ENCODE data around the gene GRIN2C.

GRIN2C gene

GRCh38 chr17:74888469-74888868, 28.8 kb upstream of the GRIN2C start:
- TF ChIP-seq CTCF (conservative IDR thresholded peaks at IDR 0.05): no peak
- no peak overlapping the region for H3K27ac ChIP-seq

- TF ChIP-seq CTCF (conservative IDR thresholded peaks at IDR 0.05): no peak
- H3K27ac ChIP-seq: no peak overlapping the region
Measured at GRCh38 chr17:74883241-74883745, 23.6 kb upstream of the GRIN2C start.

GRCh38 chr17:74882517-74883240, 23.0 kb upstream of the GRIN2C start:
- H3K27ac ChIP-seq: no peak overlapping the region
- no peak for TF ChIP-seq CTCF (conservative IDR thresholded peaks at IDR 0.05)

- no peak overlapping the region for H3K27ac ChIP-seq
- no peak for TF ChIP-seq CTCF (conservative IDR thresholded peaks at IDR 0.05)
Measured at GRCh38 chr17:74881073-74881472, 21.4 kb upstream of the GRIN2C start.

- no peak overlapping the region for H3K27ac ChIP-seq
- TF ChIP-seq CTCF (conservative IDR thresholded peaks at IDR 0.05): no peak
Measured at GRCh38 chr17:74879308-74879707, 19.6 kb upstream of the GRIN2C start.

- H3K27ac ChIP-seq: no peak overlapping the region
- TF ChIP-seq CTCF (conservative IDR thresholded peaks at IDR 0.05): no peak
Measured at GRCh38 chr17:74878658-74879057, 19.0 kb upstream of the GRIN2C start.

GRCh38 chr17:74877592-74878548, 18.2 kb upstream of the GRIN2C start:
- TF ChIP-seq CTCF (conservative IDR thresholded peaks at IDR 0.05): no peak
- no peak overlapping the region for H3K27ac ChIP-seq
